Endothelial cell of umbilical vein (primary cell): Measurements from ENCODE around the gene USP7. TPM values are rescaled to one million over a fixed set of nuclear protein-coding genes. Genes with fewer than 3 reads are reported as not detected.

Experiments
- BruUV-seq: library from RNA; stranded (reverse); fragments of 400-500 nt; replicated peaks from 2 replicates; lab custom pipeline; 2021; lab: Mats Ljungman, UMichigan
- CTCF ChIA-PET: fragments of 300-600, 350-600 bp; sonication (Branson Sonifier 250); formaldehyde crosslinking; loops from one replicate; lab custom pipeline; 2021; ENCODE audit warnings: antibody characterized with exemption, inconsistent platforms; lab: Charles Lee
- POLR2A ChIA-PET: fragments of 300-600, 350-600 bp; sonication (Branson Sonifier 250); formaldehyde crosslinking; loops from one replicate; lab custom pipeline; 2021; ENCODE audit warnings: antibody characterized with exemption, inconsistent platforms; lab: Charles Lee
- DNase-seq: peaks from one replicate; pipeline ENCODE4 v3.0.0-alpha.2; 2011; ENCODE audit warnings: low read depth, low spot score
- FAIRE-seq: peaks from 2 replicates; lab custom pipeline; 2011; peaks lifted over from hg19 to GRCh38; lab: Jason Lieb, UNC
- H2AFZ ChIP-seq: 2 replicates; pipeline ENCODE4 v1.6.0; 2012; ENCODE audit warnings: low read depth, low read length, control low read depth, inconsistent platforms
- H3K27ac ChIP-seq: 2 replicates; pipeline ENCODE4 v1.5.1; 2011; ENCODE audit warnings: low read depth, mild to moderate bottlenecking, control low read depth, low read length, moderate library complexity; ENCODE audit not compliant: insufficient read depth
- H3K27me3 ChIP-seq, 2 experiments: 2 replicates each; pipeline versions ENCODE4 v1.6.0 to v1.6.1; 2011; ENCODE audit warnings: low read length in 2 of 2, mixed read lengths in 1 of 2; ENCODE audit not compliant: control insufficient read depth in 2 of 2, insufficient read depth in 2 of 2
- H3K36me3 ChIP-seq, 2 experiments: 2 replicates in 1 of 2; 3 replicates in 1 of 2; pipeline ENCODE4 v1.5.1; 2011; ENCODE audit warnings: low read length in 2 of 2, mild to moderate bottlenecking in 1 of 2, moderate library complexity in 1 of 2; ENCODE audit not compliant: control insufficient read depth in 2 of 2, insufficient read depth in 2 of 2; ENCODE audit errors: extremely low read depth in 1 of 2
- H3K4me1 ChIP-seq: 3 replicates; pipeline ENCODE4 v1.5.1; 2011; ENCODE audit warnings: mild to moderate bottlenecking, low read length; ENCODE audit not compliant: control insufficient read depth, insufficient read depth; ENCODE audit errors: extremely low read depth
- H3K4me2 ChIP-seq: 2 replicates; pipeline ENCODE4 v1.6.1; 2011; ENCODE audit warnings: low read length, control low read depth, mixed read lengths; ENCODE audit not compliant: insufficient read depth
- H3K4me3 ChIP-seq, 3 experiments: fragments of 200-600 bp in 1 of 3; sonication (generic), shearing (Covaris generic) in 1 of 3; replicated peaks in 1 of 3; 2 replicates each; pipeline ENCODE4 v1.5.1; 2011 to 2016; ENCODE audit warnings: control low read depth in 3 of 3, low read length in 3 of 3, mild to moderate bottlenecking in 2 of 3, inconsistent platforms in 1 of 3, low read depth in 1 of 3, moderate library complexity in 1 of 3; ENCODE audit not compliant: insufficient read depth in 1 of 3
- H3K79me2 ChIP-seq: 2 replicates; pipeline ENCODE4 v1.6.0; 2012; ENCODE audit warnings: low read length, inconsistent platforms; ENCODE audit not compliant: control insufficient read depth, insufficient read depth
- H3K9ac ChIP-seq: replicated peaks from 2 replicates; pipeline ENCODE3; 2011; ENCODE audit warnings: low read length, control low read depth; ENCODE audit not compliant: insufficient read depth; ENCODE audit errors: extremely low read depth
- H3K9me1 ChIP-seq: replicated peaks from 3 replicates; pipeline ENCODE4 v1.6.0; 2011; ENCODE audit warnings: mild to moderate bottlenecking, low read length; ENCODE audit not compliant: control insufficient read depth, insufficient read depth; ENCODE audit errors: extremely low read depth
- H3K9me3 ChIP-seq: replicated peaks from 2 replicates; pipeline ENCODE4 v1.5.1; 2012; ENCODE audit warnings: low read length, inconsistent platforms; ENCODE audit not compliant: control insufficient read depth, insufficient read depth
- H4K20me1 ChIP-seq: replicated peaks from 2 replicates; pipeline ENCODE3; 2011; ENCODE audit warnings: mild to moderate bottlenecking, low read length; ENCODE audit not compliant: control insufficient read depth, insufficient read depth; ENCODE audit errors: extremely low read depth
- EZH2 ChIP-seq: IDR thresholded peaks from 2 replicates; pipeline ENCODE4 v1.6.1; 2012; ENCODE audit warnings: borderline replicate concordance, low read depth, mild to moderate bottlenecking, moderate library complexity, low read length, inconsistent platforms; ENCODE audit not compliant: severe bottlenecking
- FOS ChIP-seq: IDR thresholded peaks from 2 replicates; pipeline ENCODE4 v1.6.1; 2011; ENCODE audit warnings: mild to moderate bottlenecking, low read length, moderate library complexity, borderline replicate concordance; ENCODE audit not compliant: insufficient read depth
- GATA2 ChIP-seq: IDR thresholded peaks from 2 replicates; pipeline ENCODE4 v1.7.0; 2011; ENCODE audit warnings: low read depth, mild to moderate bottlenecking, moderate library complexity, mixed read lengths, low read length; ENCODE audit not compliant: insufficient read length, insufficient read depth
- JUN ChIP-seq: IDR thresholded peaks from 2 replicates; pipeline ENCODE4 v1.6.1; 2011; ENCODE audit warnings: borderline replicate concordance, low read depth; ENCODE audit not compliant: insufficient read length, insufficient read depth
- MYC ChIP-seq: IDR thresholded peaks from one replicate; pipeline ENCODE4 v1.6.1; 2011; ENCODE audit warnings: mild to moderate bottlenecking, low read depth, low read length
- POLR2A ChIP-seq: IDR thresholded peaks from 2 replicates; pipeline ENCODE4 v1.6.1; 2012; ENCODE audit warnings: low read depth, mild to moderate bottlenecking, control low read depth, low read length
- POLR2AphosphoS5 ChIP-seq: IDR thresholded peaks from 2 replicates; pipeline ENCODE4 v1.6.1; 2012; ENCODE audit warnings: low read depth, mild to moderate bottlenecking, control low read depth, low read length, moderate library complexity; ENCODE audit not compliant: insufficient read depth
- dilution Hi-C: fragments of 300-500 bp; cut with MboI; formaldehyde crosslinking; loops from one replicate; pipeline ENCODE4 v1.15.0; 2019; ENCODE audit warnings: low sequenced_read_pairs; ENCODE audit not compliant: extremely low pct_ligation_motif_present
- intact Hi-C: fragments of 100-400 bp; cut with micrococcal nuclease; formaldehyde crosslinking; loops from one replicate; pipeline ENCODE4 v1.10.0; 2022
- polyA plus RNA-seq, 4 experiments: library from polyadenylated mRNA; depleted of rRNA in 3 of 4; stranded (reverse) in 3 of 4; unstranded in 1 of 4; fragments of >200 nt; gene quantifications; 2 replicates each; pipeline versions ENCODE4 v1.2.1 to v1.2.3, GENCODE V29; 2011 to 2012; ENCODE audit warnings: missing spikeins in 1 of 4
- total RNA-seq: library from RNA; stranded (reverse); gene quantifications from 2 replicates; pipeline ENCODE4 v1.2.3, GENCODE V29; 2021
- TF ChIP-seq, protein P1 (sequence below): IDR thresholded peaks from 2 replicates; pipeline ENCODE4 v1.6.1; 2011; ENCODE audit not compliant: insufficient read depth, insufficient read length
- TF ChIP-seq, protein P2 (sequence below), 2 donors: IDR thresholded peaks; 1 replicate in 1 of 2; 2 replicates in 1 of 2; pipeline ENCODE4 v1.5.1; 2011; ENCODE audit warnings: low read length in 2 of 2, mild to moderate bottlenecking in 2 of 2, moderate library complexity in 2 of 2, control low read depth in 1 of 2, inconsistent platforms in 1 of 2, low read depth in 1 of 2; ENCODE audit not compliant: insufficient read depth in 1 of 2; ENCODE audit errors: extremely low read depth in 1 of 2

Gene USP7
- total and polyA plus RNA-seq, 2 donors (not counting 3 experiments of a cell fraction or from before 2014, with no cell fraction given) = 17.7 to 130 TPM

DNA sequence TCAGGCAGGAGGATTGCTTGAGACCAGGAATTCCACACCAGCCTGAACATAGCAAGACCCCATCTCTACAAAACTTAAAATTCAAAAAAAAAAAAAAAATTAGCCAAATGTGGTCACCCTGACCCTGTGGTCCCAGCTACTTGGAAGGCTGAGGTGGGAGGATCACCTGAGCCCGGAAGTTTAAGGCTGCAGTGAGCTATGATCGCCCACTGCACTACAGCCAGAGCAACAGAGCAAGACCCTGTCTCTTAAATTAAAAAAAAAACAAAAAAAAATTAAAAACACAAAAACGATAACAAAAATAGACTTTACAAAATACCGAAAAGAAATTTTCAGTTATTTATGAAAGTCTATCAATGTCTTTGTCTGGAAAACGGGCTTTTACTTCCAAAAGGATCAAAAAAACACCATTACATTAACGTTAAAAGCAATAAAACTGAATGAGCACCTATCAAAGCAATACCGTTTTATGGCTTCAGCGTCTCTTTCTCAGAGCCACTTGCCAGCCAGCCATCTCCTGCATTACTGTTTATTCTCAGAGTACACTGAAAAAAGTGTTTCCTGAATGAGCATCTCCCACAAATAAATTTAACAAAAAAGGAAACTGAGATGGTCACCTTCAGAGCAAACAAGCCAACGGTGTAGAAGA is 6.1 kb downstream of the USP7 start:
- Histone ChIP-seq H3K9ac (peak overlapping the region; percentile 20), H2AFZ (no peak overlapping the region)
- dilution Hi-C loops = no loop called here

DNA sequence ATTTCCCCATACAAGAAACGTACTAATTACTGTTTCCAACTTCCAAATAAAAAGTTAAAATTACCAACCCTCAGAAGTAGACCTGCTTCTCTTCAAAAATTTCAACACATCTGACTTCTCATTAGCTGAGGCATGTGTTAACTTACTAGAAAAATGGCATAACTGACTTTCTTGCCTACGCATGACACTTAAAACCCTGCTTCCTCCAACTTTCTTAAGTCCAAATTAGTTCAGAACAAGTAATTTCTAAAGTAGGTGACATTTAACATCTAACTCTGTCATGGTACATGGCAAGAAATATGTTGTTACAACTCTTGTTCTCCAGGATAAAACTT is 6.7 kb downstream of the USP7 start:
- ChIA-PET CTCF (interaction anchor here (1.4 kb wide), 1 partner anchor 52 kb away, joined by 4 read pairs; no protein-coding TSS in a partner anchor), POLR2A (no interaction called here)
- Histone ChIP-seq H3K9me1 (peaks cover 4% of the 10 kb centered on the region), H3K4me3 (no peak overlapping the region), H3K36me3 (no peaks in the 10 kb centered on the region), H3K4me2 (no peak overlapping the region), H3K9ac (no peak overlapping the region), H2AFZ (no peak overlapping the region), H3K27ac (peak overlapping the region; percentile 14), H3K79me2 (peaks cover 95% of the 10 kb centered on the region), H3K4me1 (peaks cover 43% of the 10 kb centered on the region), H3K9me3 (no peaks in the 10 kb centered on the region), H3K27me3 (no peaks in the 10 kb centered on the region), H4K20me1 (peaks cover 13% of the 10 kb centered on the region)
- TF ChIP-seq EZH2 (no peak), POLR2A (no peak), POLR2AphosphoS5 (no peak), FOS (no peak), JUN (no peak), MYC (no peak), GATA2 (no peak)
- TF ChIP-seq, protein P1, sequence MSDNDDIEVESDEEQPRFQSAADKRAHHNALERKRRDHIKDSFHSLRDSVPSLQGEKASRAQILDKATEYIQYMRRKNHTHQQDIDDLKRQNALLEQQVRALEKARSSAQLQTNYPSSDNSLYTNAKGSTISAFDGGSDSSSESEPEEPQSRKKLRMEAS = no peak
- TF ChIP-seq, protein P2, sequence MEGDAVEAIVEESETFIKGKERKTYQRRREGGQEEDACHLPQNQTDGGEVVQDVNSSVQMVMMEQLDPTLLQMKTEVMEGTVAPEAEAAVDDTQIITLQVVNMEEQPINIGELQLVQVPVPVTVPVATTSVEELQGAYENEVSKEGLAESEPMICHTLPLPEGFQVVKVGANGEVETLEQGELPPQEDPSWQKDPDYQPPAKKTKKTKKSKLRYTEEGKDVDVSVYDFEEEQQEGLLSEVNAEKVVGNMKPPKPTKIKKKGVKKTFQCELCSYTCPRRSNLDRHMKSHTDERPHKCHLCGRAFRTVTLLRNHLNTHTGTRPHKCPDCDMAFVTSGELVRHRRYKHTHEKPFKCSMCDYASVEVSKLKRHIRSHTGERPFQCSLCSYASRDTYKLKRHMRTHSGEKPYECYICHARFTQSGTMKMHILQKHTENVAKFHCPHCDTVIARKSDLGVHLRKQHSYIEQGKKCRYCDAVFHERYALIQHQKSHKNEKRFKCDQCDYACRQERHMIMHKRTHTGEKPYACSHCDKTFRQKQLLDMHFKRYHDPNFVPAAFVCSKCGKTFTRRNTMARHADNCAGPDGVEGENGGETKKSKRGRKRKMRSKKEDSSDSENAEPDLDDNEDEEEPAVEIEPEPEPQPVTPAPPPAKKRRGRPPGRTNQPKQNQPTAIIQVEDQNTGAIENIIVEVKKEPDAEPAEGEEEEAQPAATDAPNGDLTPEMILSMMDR (IDR thresholded peaks at IDR 0.05; ENCODE audit: extremely low read depth in 1 of 2, insufficient read depth in 1 of 2, low read depth in 1 of 2, low read length in 2 of 2) = no peak
- intact Hi-C loops (loop anchor here (5.0 kb wide), 1 partner anchor 150 kb away; no protein-coding TSS in a partner anchor), dilution Hi-C loops (no loop called here)
- FAIRE-seq (no peak), DNase-seq (no peak)
- BruUV-seq = no TSS peak

More for the DNA sequence above, 6.1 kb downstream of the USP7 start:
- FAIRE-seq (no peak), DNase-seq (no peak)
- Histone ChIP-seq H3K4me3 (no peak overlapping the region), H3K27ac (peak overlapping the region; percentile 70), H3K36me3 (no peaks in the 10 kb centered on the region), H4K20me1 (peaks cover 13% of the 10 kb centered on the region), H3K79me2 (peaks cover 95% of the 10 kb centered on the region), H3K9me1 (peaks cover 4% of the 10 kb centered on the region), H3K4me1 (peaks cover 46% of the 10 kb centered on the region), H3K27me3 (no peaks in the 10 kb centered on the region), H3K4me2 (peak overlapping the region; percentile 28), H3K9me3 (no peaks in the 10 kb centered on the region)
- ChIA-PET CTCF (interaction anchor here (1.4 kb wide), 1 partner anchor 51 kb away, joined by 4 read pairs; no protein-coding TSS in a partner anchor), POLR2A (no interaction called here)
- intact Hi-C loops = loop anchor here (2.0 to 5.0 kb wide), 2 partner anchors 51 to 150 kb away; no protein-coding TSS in a partner anchor
- TF ChIP-seq JUN (no peak), EZH2 (no peak), POLR2AphosphoS5 (no peak), FOS (no peak), MYC (no peak), POLR2A (no peak)
- TF ChIP-seq, protein P1 = no peak
- no TSS peak for BruUV-seq
